Cardiac fibroblast (primary cell): ENCODE data around the gene ACE.

Experiments used
- DNase-seq, 2 donors: peaks; one replicate each; pipeline versions ENCODE4 v3.0.0 to v3.0.0-alpha.2; 2010; ENCODE audit warnings: low read depth in 2 of 2
- H3K4me3 ChIP-seq, 2 donors: replicated peaks in 1 of 2; 1 replicate in 1 of 2; 2 replicates in 1 of 2; pipeline ENCODE4 v1.5.1; 2011; ENCODE audit warnings: low read depth in 2 of 2, low read length in 2 of 2, mild to moderate bottlenecking in 2 of 2, moderate library complexity in 1 of 2
- CTCF ChIP-seq: IDR thresholded peaks from one replicate; pipeline ENCODE4 v1.5.1; 2011; ENCODE audit warnings: low read depth, mild to moderate bottlenecking, low read length, inconsistent platforms

ACE gene

GRCh38 chr17:63474174-63474573, 2.7 kb upstream of the ACE start:
- TF ChIP-seq CTCF, result no peak
- peak in 1 of 2 donors; percentile 30 for DNase-seq
- no peak overlapping the region for H3K4me3 ChIP-seq

- no peak overlapping the region for H3K4me3 ChIP-seq
- no peak for TF ChIP-seq CTCF
- no peak for DNase-seq
Observed at GRCh38 chr17:63474586-63475460, 2.0 kb upstream of the ACE start.

GRCh38 chr17:63475491-63476412, 1.1 kb upstream of the ACE start:
- DNase-seq, result no peak
- no peak for TF ChIP-seq CTCF
- H3K4me3 ChIP-seq, result no peak overlapping the region

DNA sequence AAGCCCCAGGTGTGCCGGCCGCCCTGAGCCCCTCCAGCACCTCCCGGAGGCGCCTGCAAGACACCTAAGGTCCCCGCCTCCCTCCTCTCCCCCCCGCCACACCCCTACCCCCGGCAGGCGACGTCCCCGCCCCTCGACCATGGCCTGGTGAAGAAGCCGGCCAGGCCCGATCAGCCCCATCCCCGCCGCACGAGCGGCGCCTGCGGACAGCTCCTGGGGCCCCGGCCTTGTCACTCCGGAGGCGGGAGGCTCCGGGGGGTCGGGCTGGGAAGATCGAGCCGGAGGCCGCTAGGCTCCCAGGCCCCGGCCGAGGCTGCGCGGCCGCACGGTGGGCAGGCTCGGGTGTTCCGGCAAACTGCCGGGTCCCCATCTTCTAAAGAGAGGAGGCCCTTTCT, 405 bp upstream of the ACE start:
- peak overlapping the region in 1 of 2 donors; percentile 51 for H3K4me3 ChIP-seq
- TF ChIP-seq CTCF, result no peak
- no peak for DNase-seq

- TF ChIP-seq CTCF, result no peak
- no peak for DNase-seq
- H3K4me3 ChIP-seq, result peak overlapping the region; percentile 30 to 51
Observed at GRCh38 chr17:63477480-63478440, 899 bp downstream of the ACE start.
